A549 (cell line): ENCODE measurements around the gene CHAD. TPM values are rescaled to one million over a fixed set of nuclear protein-coding genes. Genes with fewer than 3 reads are reported as not detected.

Experiments
- ATAC-seq, 2 experiments: fragments of 200-7000 bp in 1 of 2; fragments of >200 bp in 1 of 2; cut with Nextera tagmentation in 1 of 2; cut with Tn5 transposase in 1 of 2; 3 replicates each; pipeline versions ENCODE4 v1.8.0 to v1.9.1; 2018 to 2020; ENCODE audit warnings: mild to moderate bottlenecking in 1 of 2, moderate library complexity in 1 of 2
- CTCF ChIA-PET: fragments of 300-600 bp; sonication (Branson Sonifier 250); formaldehyde crosslinking; extraction: SDS; loops from one replicate; lab custom pipeline; 2021; ENCODE audit warnings: antibody characterized with exemption, inconsistent platforms; lab: Yijun Ruan, JAX
- POLR2A ChIA-PET: fragments of 350-600 bp; formaldehyde crosslinking; extraction: SDS; loops from one replicate; lab custom pipeline; 2021; ENCODE audit warnings: antibody characterized with exemption, inconsistent platforms; lab: Yijun Ruan, JAX
- DNase-seq, 2 experiments: peaks; one replicate each; pipeline versions ENCODE4 v3.0.0 to v3.0.0-alpha.2; 2011 to 2016; ENCODE audit warnings: low read depth in 1 of 2, low spot score in 1 of 2
- FAIRE-seq: peaks from 2 replicates; lab custom pipeline; 2011; peaks lifted over from hg19 to GRCh38; lab: Jason Lieb, UNC
- H3K27ac ChIP-seq, 2 experiments: fragments of >200 bp; sonication (Bioruptor Twin); formaldehyde crosslinking; 3 replicates each; pipeline ENCODE4 v1.5.1; 2016 to 2017
- H3K4me1 ChIP-seq: fragments of >200 bp; sonication (Bioruptor Twin); formaldehyde crosslinking; 3 replicates; pipeline ENCODE4 v1.6.1; 2016
- H3K4me2 ChIP-seq: fragments of >200 bp; sonication (Bioruptor Twin); formaldehyde crosslinking; 3 replicates; pipeline ENCODE4 v1.6.1; 2016
- H3K4me3 ChIP-seq: fragments of >200 bp; sonication (Bioruptor Twin); formaldehyde crosslinking; 3 replicates; pipeline ENCODE4 v1.5.1; 2016
- H3K9me3 ChIP-seq: fragments of >200 bp; sonication (Bioruptor Twin); formaldehyde crosslinking; 3 replicates; pipeline ENCODE4 v1.6.1; 2016
- BHLHE40 ChIP-seq: IDR thresholded peaks from 2 replicates; pipeline ENCODE4 v1.6.1; 2012; ENCODE audit warnings: low read depth, low read length, inconsistent platforms
- CBX2 ChIP-seq: fragments of 200-600 bp; sonication (generic); IDR thresholded peaks from 2 replicates; pipeline ENCODE4 v1.6.1; 2016; ENCODE audit warnings: low read depth, mild to moderate bottlenecking, borderline replicate concordance
- CBX8 ChIP-seq: fragments of 200-600 bp; sonication (generic); IDR thresholded peaks from 2 replicates; pipeline ENCODE4 v1.6.1; 2016
- CEBPB ChIP-seq, 2 experiments: fragments of >200 bp in 1 of 2; sonication (Bioruptor Twin) in 1 of 2; formaldehyde crosslinking in 1 of 2; IDR thresholded peaks; 2 replicates each; pipeline ENCODE4 v1.6.1; 2012 to 2016
- CTCF ChIP-seq: fragments of >200 bp; sonication (Bioruptor Twin); formaldehyde crosslinking; IDR thresholded peaks from 3 replicates; pipeline ENCODE4 v1.5.1; 2016
- EHF ChIP-seq: fragments of 250-450 bp; sonication (Bioruptor Pico); IDR thresholded peaks from 2 replicates; pipeline ENCODE4 v1.5.0; 2020; ENCODE audit warnings: mild to moderate bottlenecking
- EP300 ChIP-seq, 2 experiments: fragments of >200 bp; sonication (Bioruptor Twin); formaldehyde crosslinking; IDR thresholded peaks; 2 replicates in 1 of 2; 3 replicates in 1 of 2; pipeline ENCODE4 v1.6.1; 2016 to 2017
- ESRRA ChIP-seq: fragments of 150-350 bp; IDR thresholded peaks from 2 replicates; pipeline ENCODE4 v1.6.1; 2014; ENCODE audit warnings: mild to moderate bottlenecking, low read length, borderline replicate concordance
- FOSB ChIP-seq: fragments of 250-450 bp; sonication (Bioruptor Pico); IDR thresholded peaks from 2 replicates; pipeline ENCODE4 v1.5.0; 2020; ENCODE audit warnings: mild to moderate bottlenecking, moderate library complexity
- FOXS1 ChIP-seq: fragments of 250-450 bp; sonication (Bioruptor Pico); IDR thresholded peaks from 2 replicates; pipeline ENCODE4 v1.5.0; 2020; ENCODE audit warnings: mild to moderate bottlenecking, moderate library complexity
- GATA3 ChIP-seq: IDR thresholded peaks from 2 replicates; pipeline ENCODE4 v1.6.1; 2012; ENCODE audit warnings: borderline replicate concordance
- HDAC2 ChIP-seq: fragments of 200-600 bp; sonication (generic); IDR thresholded peaks from 2 replicates; pipeline ENCODE4 v1.6.1; 2016
- HEYL ChIP-seq: fragments of 250-450 bp; sonication (Bioruptor Pico); IDR thresholded peaks from 2 replicates; pipeline ENCODE4 v1.8.0; 2021; ENCODE audit warnings: mild to moderate bottlenecking, moderate library complexity
- HOXA7 ChIP-seq: fragments of 250-450 bp; sonication (Bioruptor Pico); IDR thresholded peaks from 2 replicates; pipeline ENCODE4 v1.5.0; 2020; ENCODE audit warnings: mild to moderate bottlenecking, moderate library complexity
- HOXB5 ChIP-seq: fragments of 250-450 bp; sonication (Bioruptor Pico); IDR thresholded peaks from 2 replicates; pipeline ENCODE4 v1.5.0; 2020; ENCODE audit warnings: mild to moderate bottlenecking, moderate library complexity
- JUN ChIP-seq, 2 experiments: fragments of >200 bp; sonication (Bioruptor Twin); formaldehyde crosslinking; IDR thresholded peaks; 2 replicates in 1 of 2; 3 replicates in 1 of 2; pipeline ENCODE4 v1.6.1; 2016 to 2017
- JUNB ChIP-seq: fragments of >200 bp; sonication (Bioruptor Twin); formaldehyde crosslinking; IDR thresholded peaks from 2 replicates; pipeline ENCODE4 v1.6.1; 2016
- KDM5A ChIP-seq: fragments of 200-600 bp; sonication (generic); IDR thresholded peaks from 2 replicates; pipeline ENCODE4 v1.6.1; 2016; ENCODE audit warnings: antibody characterized with exemption, mild to moderate bottlenecking
- MAZ ChIP-seq: fragments of 150-350 bp; IDR thresholded peaks from 2 replicates; pipeline ENCODE4 v1.6.1; 2014; ENCODE audit warnings: antibody characterized with exemption, low read depth, low read length, borderline replicate concordance
- POLR2A ChIP-seq: IDR thresholded peaks from 2 replicates; pipeline ENCODE4 v1.6.1; 2012; ENCODE audit warnings: mild to moderate bottlenecking, low read length
- POLR2AphosphoS2 ChIP-seq: conservative IDR thresholded peaks from 2 replicates; pipeline ENCODE4 v1.6.1; 2012; ENCODE audit warnings: low read length, improper control_type of control experiment, inconsistent platforms
- RAD21 ChIP-seq, 2 experiments: fragments of >200 bp in 1 of 2; sonication (Bioruptor Twin) in 1 of 2; formaldehyde crosslinking in 1 of 2; IDR thresholded peaks in 1 of 2; conservative IDR thresholded peaks in 1 of 2; 2 replicates in 1 of 2; 3 replicates in 1 of 2; pipeline ENCODE4 v1.6.1; 2012 to 2018; ENCODE audit warnings: inconsistent platforms in 1 of 2
- RNF2 ChIP-seq: fragments of 200-600 bp; sonication (generic); IDR thresholded peaks from 2 replicates; pipeline ENCODE4 v1.6.1; 2016; ENCODE audit warnings: low read depth, mild to moderate bottlenecking, antibody characterized with exemption, moderate library complexity, borderline replicate concordance
- SMC3 ChIP-seq: fragments of >200 bp; sonication (Bioruptor Twin); formaldehyde crosslinking; IDR thresholded peaks from 3 replicates; pipeline ENCODE4 v1.6.1; 2018; ENCODE audit warnings: inconsistent platforms
- ZFP36 ChIP-seq: fragments of 450-650 bp; IDR thresholded peaks from 2 replicates; pipeline ENCODE4 v1.6.1; 2014; ENCODE audit warnings: borderline replicate concordance; ENCODE audit not compliant: partially characterized antibody
- ZSCAN20 ChIP-seq: fragments of 250-450 bp; sonication (Bioruptor Pico); IDR thresholded peaks from 2 replicates; pipeline ENCODE4 v1.8.0; 2022; ENCODE audit warnings: mild to moderate bottlenecking, moderate library complexity
- WGBS: methylation state at CpG from one replicate; pipeline ENCODE4 v1.1.6; 2017; ENCODE audit errors: missing lambda C conversion rate; 5-methylcytosine and 5-hydroxymethylcytosine counted together
- polyA plus RNA-seq, 4 experiments: library from polyadenylated mRNA; depleted of rRNA in 3 of 4; stranded (reverse); fragments of >200 nt; fragmentation: RNase III in 1 of 4; extraction: RNeasy Plus Mini Kit Qiagen cat#74134 plus additional on column Dnase treatment in 1 of 4; gene quantifications; 2 replicates in 3 of 4; 3 replicates in 1 of 4; pipeline ENCODE4 v1.2.3, GENCODE V29; 2011 to 2017
- TF ChIP-seq, protein P1 (sequence below): fragments of 450-650 bp; IDR thresholded peaks from 2 replicates; pipeline ENCODE4 v1.6.1; 2014; ENCODE audit warnings: antibody characterized with exemption

CHAD gene
- polyA plus RNA-seq, 2 of the 4 experiments (the other 2 are of a cell fraction), result not detected

DNA sequence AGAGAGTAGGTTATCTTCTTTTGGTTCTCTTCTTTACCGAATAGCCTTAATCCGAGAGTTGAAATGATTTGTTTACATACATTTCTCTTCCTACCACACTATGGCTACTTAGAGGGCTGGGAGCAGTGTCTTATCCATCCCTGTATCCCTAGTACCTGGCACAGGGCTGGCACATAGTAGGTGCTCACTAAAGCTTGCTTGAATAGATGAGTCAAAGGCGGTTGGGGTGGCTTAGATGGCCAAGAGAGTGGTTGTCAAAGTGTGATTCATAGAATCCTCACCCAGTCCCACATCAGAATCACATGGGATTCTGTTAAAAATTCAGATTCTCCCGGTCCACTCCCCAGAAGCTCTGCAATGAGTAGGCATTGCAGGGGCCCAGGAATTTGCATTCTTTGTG, 11.1 kb downstream of the CHAD start (continued):
- TF ChIP-seq SMC3, result no peak
- TF ChIP-seq HEYL (CRISPR knock-in tag), result no peak
- no peak for TF ChIP-seq FOSB (CRISPR knock-in tag)

DNA sequence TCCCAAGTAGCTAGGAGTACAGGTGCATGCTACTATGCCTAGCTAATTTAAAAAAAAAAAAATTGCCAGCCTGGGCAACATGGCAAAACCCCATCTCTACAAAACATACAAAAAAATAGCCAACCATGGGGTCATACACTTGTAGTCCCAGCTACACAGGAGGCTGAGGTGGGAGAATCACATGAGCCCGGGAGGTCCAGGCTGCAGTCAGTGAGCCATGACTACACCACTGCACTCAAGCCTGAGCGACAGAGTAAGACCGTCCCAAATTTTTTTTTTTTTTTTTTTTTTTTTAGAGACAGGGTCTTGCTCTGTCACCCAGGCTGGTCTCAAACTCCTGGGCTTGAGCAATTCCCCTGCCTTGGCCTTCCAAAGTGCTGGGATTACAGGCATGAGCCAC, 14.8 kb downstream of the CHAD start:
- no peak overlapping the region for H3K4me2 ChIP-seq
- CTCF ChIA-PET, result interaction anchor here (1.0 to 19.6 kb wide), 4 partner anchors 17 to 56 kb away, joined by 4 to 238 read pairs (median 11); partner anchors contain the start of genes LRRC59 and RSAD1

GRCh38 chr17:50452630-50453300, 15.9 kb downstream of the CHAD start:
- 70% methylated on average over 10 of the region's 10 CpGs for WGBS
- H3K4me2 ChIP-seq, result no peak overlapping the region
- no peak for TF ChIP-seq SMC3
- no peak for TF ChIP-seq ZSCAN20 (CRISPR knock-in tag)
- TF ChIP-seq CEBPB (IDR thresholded peaks at IDR 0.05), result no peak
- TF ChIP-seq GATA3, result no peak
- TF ChIP-seq, protein P1, sequence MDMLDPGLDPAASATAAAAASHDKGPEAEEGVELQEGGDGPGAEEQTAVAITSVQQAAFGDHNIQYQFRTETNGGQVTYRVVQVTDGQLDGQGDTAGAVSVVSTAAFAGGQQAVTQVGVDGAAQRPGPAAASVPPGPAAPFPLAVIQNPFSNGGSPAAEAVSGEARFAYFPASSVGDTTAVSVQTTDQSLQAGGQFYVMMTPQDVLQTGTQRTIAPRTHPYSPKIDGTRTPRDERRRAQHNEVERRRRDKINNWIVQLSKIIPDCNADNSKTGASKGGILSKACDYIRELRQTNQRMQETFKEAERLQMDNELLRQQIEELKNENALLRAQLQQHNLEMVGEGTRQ, result no peak
- TF ChIP-seq RNF2, result no peak
- TF ChIP-seq POLR2A, result no peak
- no peak for TF ChIP-seq BHLHE40
- no peak for TF ChIP-seq JUNB
- TF ChIP-seq CBX2, result no peak
- TF ChIP-seq ZFP36, result no peak
- TF ChIP-seq MAZ, result no peak
- TF ChIP-seq RAD21 (conservative IDR thresholded peaks at IDR 0.05 in 1 of 2, IDR thresholded peaks at IDR 0.05 in 1 of 2), result no peak
- no peak for TF ChIP-seq ESRRA
- TF ChIP-seq EHF (CRISPR knock-in tag), result no peak
- no peak for TF ChIP-seq EP300 (IDR thresholded peaks at IDR 0.05)
- TF ChIP-seq KDM5A, result no peak
- no peak for TF ChIP-seq HOXB5
- no peak for TF ChIP-seq HDAC2
- no peak for TF ChIP-seq HOXA7 (CRISPR knock-in tag)
- peaks cover 9% of the 10 kb centered on the region; the same call in 1 of the 3 replicates for H3K4me1 ChIP-seq
- FAIRE-seq (no peak), ATAC-seq (no peak), DNase-seq (no peak)
- CTCF ChIA-PET, result interaction anchor here (1.3 to 19.6 kb wide), 2 partner anchors 21 to 23 kb away, joined by 3 to 238 read pairs; partner anchors contain the start of gene RSAD1
- H3K9me3 ChIP-seq, result no peaks in the 10 kb centered on the region
- H3K4me3 ChIP-seq, result no peak overlapping the region
- POLR2A ChIA-PET, result no interaction called here
- H3K27ac ChIP-seq, result no peak overlapping the region

More for the DNA sequence above, 14.8 kb downstream of the CHAD start:
- H3K27ac ChIP-seq, result no peak overlapping the region
- WGBS, result 93% methylated on average over 3 of the region's 3 CpGs
- H3K4me1 ChIP-seq, result peaks cover 14% of the 10 kb centered on the region; the same call in 2 of the 3 replicates
- no peak for DNase-seq
- no peak overlapping the region for H3K4me3 ChIP-seq
- TF ChIP-seq FOXS1 (CRISPR knock-in tag), result no peak
- no peak for TF ChIP-seq CBX8
- no peak for TF ChIP-seq RNF2
- TF ChIP-seq POLR2A, result no peak
- no peak for TF ChIP-seq FOSB (CRISPR knock-in tag)
- TF ChIP-seq CEBPB (IDR thresholded peaks at IDR 0.05), result no peak
- TF ChIP-seq POLR2AphosphoS2, result no peak
- TF ChIP-seq JUN (IDR thresholded peaks at IDR 0.05), result no peak
- no peak for TF ChIP-seq CTCF
- TF ChIP-seq, all 56 proteins: peak for 0
- H3K9me3 ChIP-seq, result no peaks in the 10 kb centered on the region
- no peak for FAIRE-seq
- POLR2A ChIA-PET, result no interaction called here
- ATAC-seq, result no peak
